Measurements from ENCODE around the gene RNF113B.

Gene RNF113B

DNA sequence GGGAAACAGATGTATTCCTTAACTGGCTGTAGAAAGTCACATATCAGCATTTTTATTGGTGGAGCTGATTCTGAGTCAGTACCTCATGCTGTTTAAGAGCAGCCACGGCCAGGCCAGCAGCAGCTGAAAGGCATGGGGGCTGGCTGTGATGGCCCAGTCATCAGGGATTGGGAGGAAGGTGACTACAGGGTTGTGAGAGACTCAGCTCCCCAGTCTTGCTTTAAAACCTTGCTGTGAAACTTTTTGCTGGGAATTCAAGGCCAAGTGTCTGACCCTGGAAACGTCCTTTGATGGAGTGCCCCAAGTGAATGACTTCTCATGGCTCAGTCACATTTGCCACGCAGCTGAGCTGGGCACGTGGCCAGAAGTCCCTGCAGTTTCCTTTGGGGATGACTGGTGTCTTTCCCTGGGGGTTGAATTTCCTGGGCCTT lies 39.1 kb upstream of the RNF113B start:
- H3K36me3 ChIP-seq (ENCODE audit: control insufficient read depth, insufficient read depth, low read length), result no peaks in the 10 kb centered on the region
- H3K27me3 ChIP-seq (ENCODE audit: control insufficient read depth, insufficient read depth, low read length), result no peaks in the 10 kb centered on the region
- no peak overlapping the region for H3K4me3 ChIP-seq (ENCODE audit: low read length)
- no peak overlapping the region for H3K27ac ChIP-seq (ENCODE audit: low read depth, low read length)
- H3K4me1 ChIP-seq (ENCODE audit: control insufficient read depth, insufficient read depth, low read length), result peaks cover 9% of the 10 kb centered on the region
- no peak overlapping the region for H3K9ac ChIP-seq (ENCODE audit: low read length)

DNA sequence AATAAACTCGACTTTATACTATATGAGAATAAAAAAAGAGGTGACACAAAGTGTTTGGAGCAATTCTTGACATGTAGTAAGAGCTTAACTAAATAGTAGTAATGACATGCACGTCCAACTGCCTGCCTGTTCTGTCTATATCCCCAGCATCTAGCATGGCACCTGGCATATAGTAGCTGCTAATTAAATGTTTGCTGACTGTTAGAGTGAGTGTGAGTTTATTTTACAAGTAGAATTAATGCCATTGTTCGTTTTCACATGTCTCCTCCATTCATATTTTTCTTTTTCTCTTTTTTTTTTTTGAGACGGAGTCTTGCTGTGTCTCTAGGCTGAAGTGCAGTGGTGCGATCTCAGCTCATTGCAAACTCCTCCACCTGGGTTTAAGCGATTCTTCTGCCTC lies 38.4 kb upstream of the RNF113B start:
- H3K4me1 ChIP-seq (ENCODE audit: control insufficient read depth, insufficient read depth, low read length), result peaks cover 9% of the 10 kb centered on the region
- no peak overlapping the region for H3K27ac ChIP-seq (ENCODE audit: low read depth, low read length)
- no peak overlapping the region for H3K9ac ChIP-seq (ENCODE audit: low read length)

DNA sequence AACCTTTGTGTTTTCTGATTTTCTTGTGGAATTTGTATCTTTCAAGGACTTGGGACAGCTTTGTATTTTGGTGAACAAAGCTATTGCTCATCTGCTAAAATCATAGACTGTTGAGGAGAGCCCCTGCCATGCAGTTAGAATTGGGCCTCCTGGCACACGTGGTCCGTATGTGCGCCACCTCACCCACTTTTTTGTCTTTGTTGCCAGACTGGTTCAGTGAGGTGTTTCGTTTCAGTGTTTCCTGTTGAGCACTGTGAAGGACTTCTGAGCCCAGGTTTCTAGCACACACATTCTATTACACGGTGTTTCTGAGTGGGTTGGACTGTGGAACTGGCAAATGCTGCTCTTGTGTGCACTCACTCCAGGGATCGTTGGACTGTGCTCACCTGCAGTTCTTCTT lies 37.6 kb upstream of the RNF113B start:
- H3K4me1 ChIP-seq (ENCODE audit: control insufficient read depth, insufficient read depth, low read length), result peaks cover 8% of the 10 kb centered on the region
- H3K27ac ChIP-seq (ENCODE audit: low read depth, low read length), result no peak overlapping the region
- H3K36me3 ChIP-seq (ENCODE audit: control insufficient read depth, insufficient read depth, low read length), result no peaks in the 10 kb centered on the region
- H3K4me3 ChIP-seq (ENCODE audit: low read length), result no peak overlapping the region
- no peak overlapping the region for H3K9ac ChIP-seq (ENCODE audit: low read length)
- H3K27me3 ChIP-seq (ENCODE audit: control insufficient read depth, insufficient read depth, low read length), result no peaks in the 10 kb centered on the region

More for the DNA sequence above, 38.4 kb upstream of the RNF113B start:
- no peaks in the 10 kb centered on the region for H3K36me3 ChIP-seq (ENCODE audit: control insufficient read depth, insufficient read depth, low read length)
- no peak overlapping the region for H3K4me3 ChIP-seq (ENCODE audit: low read length)
- H3K27me3 ChIP-seq (ENCODE audit: control insufficient read depth, insufficient read depth, low read length), result no peaks in the 10 kb centered on the region

DNA sequence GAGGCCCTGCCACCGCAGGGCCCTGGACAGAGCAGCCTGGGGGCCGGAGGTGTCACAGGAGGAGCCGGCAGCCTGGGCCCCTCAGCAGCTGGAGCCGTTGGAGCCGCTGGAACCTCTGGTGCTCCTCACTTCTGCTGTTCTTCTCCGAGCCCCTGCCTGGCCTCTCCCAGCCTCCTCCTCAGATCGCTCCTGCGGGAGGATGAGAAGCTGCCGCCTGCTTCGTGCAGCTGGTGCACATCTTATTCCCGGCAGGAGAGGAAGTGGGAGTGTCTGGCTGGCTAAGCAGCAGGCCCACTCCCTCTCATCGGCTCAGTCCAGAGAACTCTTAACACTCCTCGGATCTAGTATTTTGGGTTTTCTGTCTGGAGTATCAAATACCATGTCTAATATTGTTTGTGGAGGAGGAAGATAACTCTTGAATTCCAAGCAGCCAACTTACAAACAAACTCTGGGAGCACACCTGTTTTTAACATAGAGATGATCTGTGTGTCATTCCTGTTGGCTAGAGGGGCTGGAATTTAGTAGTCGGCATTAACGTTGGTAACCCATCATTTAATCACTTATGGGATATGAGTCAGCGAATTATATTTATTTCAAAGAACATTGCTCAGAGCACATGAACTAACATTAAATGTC lies 37.1 kb upstream of the RNF113B start:
- Histone ChIP-seq H3K4me3 (ENCODE audit: low read length) (no peak overlapping the region), H3K27me3 (ENCODE audit: control insufficient read depth, insufficient read depth, low read length) (no peaks in the 10 kb centered on the region), H3K36me3 (ENCODE audit: control insufficient read depth, insufficient read depth, low read length) (no peaks in the 10 kb centered on the region), H3K9ac (ENCODE audit: low read length) (no peak overlapping the region), H3K4me1 (ENCODE audit: control insufficient read depth, insufficient read depth, low read length) (peaks cover 8% of the 10 kb centered on the region), H3K27ac (ENCODE audit: low read depth, low read length) (no peak overlapping the region)

DNA sequence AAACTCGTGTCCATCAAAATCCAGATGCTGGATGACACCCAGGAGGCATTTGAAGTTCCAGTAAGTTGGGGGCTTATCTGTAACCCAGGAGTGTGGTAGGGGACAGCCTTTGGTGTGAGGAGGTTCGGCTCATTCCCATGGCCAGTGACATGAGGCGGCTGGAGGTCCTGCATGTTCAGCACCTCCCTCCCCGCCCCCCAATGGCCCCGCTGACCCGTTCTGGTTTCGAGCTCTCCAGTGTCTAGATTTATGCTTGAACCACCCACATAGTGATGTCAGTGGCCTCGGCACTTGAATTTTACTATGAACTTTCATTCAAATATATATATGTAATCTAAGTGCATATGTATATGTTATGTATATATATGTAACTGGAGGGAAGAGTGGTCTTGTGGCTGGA lies 36.3 kb upstream of the RNF113B start:
- peaks cover 8% of the 10 kb centered on the region for H3K4me1 ChIP-seq (ENCODE audit: control insufficient read depth, insufficient read depth, low read length)
- no peak overlapping the region for H3K9ac ChIP-seq (ENCODE audit: low read length)
- no peaks in the 10 kb centered on the region for H3K36me3 ChIP-seq (ENCODE audit: control insufficient read depth, insufficient read depth, low read length)
- no peaks in the 10 kb centered on the region for H3K27me3 ChIP-seq (ENCODE audit: control insufficient read depth, insufficient read depth, low read length)
- H3K4me3 ChIP-seq (ENCODE audit: low read length), result no peak overlapping the region
- H3K27ac ChIP-seq (ENCODE audit: low read depth, low read length), result no peak overlapping the region

DNA sequence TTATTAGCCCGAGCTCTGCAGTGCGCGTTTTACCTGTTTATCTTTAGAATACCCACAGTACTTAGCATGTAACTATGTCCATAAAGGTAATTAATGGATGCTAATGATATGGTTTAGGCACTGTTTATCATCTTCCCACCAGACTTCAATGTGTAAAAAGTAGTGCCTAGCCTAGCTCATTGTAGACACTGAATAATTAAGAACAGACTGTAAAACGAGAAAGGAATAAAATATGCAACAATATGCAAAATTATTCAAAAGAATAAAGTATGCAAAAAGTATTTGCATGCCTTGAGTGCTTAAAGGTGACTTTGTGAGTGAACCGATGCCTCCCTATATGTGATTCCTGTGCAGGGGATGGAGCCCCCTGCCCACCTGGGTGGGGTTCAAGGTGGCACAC lies 35.7 kb upstream of the RNF113B start:
- no peak overlapping the region for H3K9ac ChIP-seq (ENCODE audit: low read length)
- H3K4me3 ChIP-seq (ENCODE audit: low read length), result no peak overlapping the region
- no peak overlapping the region for H3K27ac ChIP-seq (ENCODE audit: low read depth, low read length)
- peaks cover 8% of the 10 kb centered on the region for H3K4me1 ChIP-seq (ENCODE audit: control insufficient read depth, insufficient read depth, low read length)
- H3K27me3 ChIP-seq (ENCODE audit: control insufficient read depth, insufficient read depth, low read length), result no peaks in the 10 kb centered on the region
- H3K36me3 ChIP-seq (ENCODE audit: control insufficient read depth, insufficient read depth, low read length), result no peaks in the 10 kb centered on the region

DNA sequence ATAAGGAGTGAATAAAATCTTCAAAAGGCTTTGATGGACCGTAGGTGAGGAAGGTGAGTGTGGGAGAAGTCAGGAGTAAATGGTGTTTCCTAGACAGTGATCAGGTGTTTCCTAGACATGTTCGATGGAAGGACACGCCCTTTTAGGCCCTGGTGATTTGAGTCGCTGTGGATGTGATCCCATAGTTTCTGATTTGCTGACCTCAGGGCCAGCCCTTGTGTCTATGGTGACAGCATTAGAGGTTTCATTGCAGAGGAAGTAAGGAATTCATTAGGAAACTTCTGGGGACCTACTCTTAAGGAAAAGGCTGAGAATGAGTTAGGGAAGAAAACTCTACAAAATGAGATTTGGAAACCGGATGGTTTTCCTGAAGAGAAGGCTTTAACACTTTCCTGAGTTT lies 31.5 kb upstream of the RNF113B start:
- H3K4me3 ChIP-seq (ENCODE audit: low read length), result no peak overlapping the region
- H3K9ac ChIP-seq (ENCODE audit: low read length), result no peak overlapping the region
- H3K27me3 ChIP-seq (ENCODE audit: control insufficient read depth, insufficient read depth, low read length), result no peaks in the 10 kb centered on the region
- no peaks in the 10 kb centered on the region for H3K36me3 ChIP-seq (ENCODE audit: control insufficient read depth, insufficient read depth, low read length)
- peaks cover 6% of the 10 kb centered on the region for H3K4me1 ChIP-seq (ENCODE audit: control insufficient read depth, insufficient read depth, low read length)
- peak overlapping the region; percentile 11 for H3K27ac ChIP-seq (ENCODE audit: low read depth, low read length)

DNA sequence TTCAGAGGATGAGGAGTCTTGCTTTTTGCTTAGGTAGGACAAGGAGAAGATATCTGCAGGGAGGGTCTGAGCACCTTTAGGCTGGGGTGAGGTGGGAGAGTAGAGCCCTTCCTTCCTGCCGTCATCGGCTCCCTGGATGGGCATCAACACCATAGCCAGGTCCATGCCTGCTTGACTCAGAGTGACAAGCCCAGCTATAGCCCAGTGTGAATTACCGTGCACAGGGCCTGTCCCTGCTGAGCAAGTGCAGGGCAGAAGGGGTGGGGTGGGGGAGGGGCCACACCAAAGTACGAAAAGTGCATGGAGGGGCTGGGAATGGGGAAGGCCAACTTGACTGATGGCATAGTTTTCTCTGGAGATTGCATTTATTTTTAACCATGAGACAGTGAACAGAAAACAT lies 30.3 kb upstream of the RNF113B start:
- Histone ChIP-seq H3K36me3 (ENCODE audit: control insufficient read depth, insufficient read depth, low read length) (no peaks in the 10 kb centered on the region), H3K9ac (ENCODE audit: low read length) (no peak overlapping the region), H3K27ac (ENCODE audit: low read depth, low read length) (peak overlapping the region; percentile 87), H3K4me3 (ENCODE audit: low read length) (no peak overlapping the region), H3K27me3 (ENCODE audit: control insufficient read depth, insufficient read depth, low read length) (no peaks in the 10 kb centered on the region), H3K4me1 (ENCODE audit: control insufficient read depth, insufficient read depth, low read length) (peaks cover 6% of the 10 kb centered on the region)

DNA sequence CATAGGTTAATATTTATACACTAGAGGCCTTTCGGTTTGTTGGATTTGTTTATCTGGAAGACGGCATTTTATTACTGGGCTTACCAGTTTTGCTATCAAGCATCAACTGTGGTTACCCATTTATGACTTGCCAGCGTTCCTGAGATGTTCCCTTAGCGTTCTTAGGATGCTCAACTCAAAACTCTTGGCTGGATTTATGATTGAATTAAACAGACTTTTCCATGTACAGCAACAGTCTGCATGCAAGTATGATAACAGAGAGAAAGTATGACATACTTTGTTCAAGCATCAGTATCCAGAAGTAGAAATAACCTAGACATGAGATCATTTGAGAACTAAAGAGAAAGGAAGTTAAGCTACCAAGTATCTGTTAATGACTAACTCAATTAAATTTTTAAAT lies 29.9 kb upstream of the RNF113B start:
- H3K9ac ChIP-seq (ENCODE audit: low read length), result no peak overlapping the region
- H3K27ac ChIP-seq (ENCODE audit: low read depth, low read length), result peak overlapping the region; percentile 87
- peaks cover 8% of the 10 kb centered on the region for H3K4me1 ChIP-seq (ENCODE audit: control insufficient read depth, insufficient read depth, low read length)
- no peaks in the 10 kb centered on the region for H3K27me3 ChIP-seq (ENCODE audit: control insufficient read depth, insufficient read depth, low read length)
- no peaks in the 10 kb centered on the region for H3K36me3 ChIP-seq (ENCODE audit: control insufficient read depth, insufficient read depth, low read length)
- no peak overlapping the region for H3K4me3 ChIP-seq (ENCODE audit: low read length)

DNA sequence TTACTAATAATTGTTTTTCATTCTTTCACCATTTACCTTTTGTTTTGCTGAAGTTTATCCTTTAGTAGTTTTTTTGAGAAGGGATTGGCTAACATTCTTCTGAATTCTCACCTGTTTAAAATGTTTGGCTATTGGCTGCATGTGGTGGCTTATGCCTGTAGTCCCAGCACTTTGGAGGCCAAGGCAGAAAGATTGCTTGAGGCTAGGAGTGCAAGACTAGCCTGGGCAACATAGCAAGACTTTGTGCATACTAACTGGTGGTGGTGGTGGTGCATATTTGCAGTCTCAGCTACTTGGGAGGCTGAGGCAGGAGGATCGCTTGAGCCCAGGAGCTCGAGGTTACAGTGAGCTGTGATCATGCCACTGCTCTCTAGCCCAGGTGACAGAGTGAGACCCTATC lies 27.5 kb upstream of the RNF113B start:
- Histone ChIP-seq H3K4me3 (ENCODE audit: low read length) (no peak overlapping the region), H3K27ac (ENCODE audit: low read depth, low read length) (no peak overlapping the region), H3K27me3 (ENCODE audit: control insufficient read depth, insufficient read depth, low read length) (no peaks in the 10 kb centered on the region), H3K4me1 (ENCODE audit: control insufficient read depth, insufficient read depth, low read length) (peaks cover 10% of the 10 kb centered on the region), H3K36me3 (ENCODE audit: control insufficient read depth, insufficient read depth, low read length) (no peaks in the 10 kb centered on the region), H3K9ac (ENCODE audit: low read length) (no peak overlapping the region)

DNA sequence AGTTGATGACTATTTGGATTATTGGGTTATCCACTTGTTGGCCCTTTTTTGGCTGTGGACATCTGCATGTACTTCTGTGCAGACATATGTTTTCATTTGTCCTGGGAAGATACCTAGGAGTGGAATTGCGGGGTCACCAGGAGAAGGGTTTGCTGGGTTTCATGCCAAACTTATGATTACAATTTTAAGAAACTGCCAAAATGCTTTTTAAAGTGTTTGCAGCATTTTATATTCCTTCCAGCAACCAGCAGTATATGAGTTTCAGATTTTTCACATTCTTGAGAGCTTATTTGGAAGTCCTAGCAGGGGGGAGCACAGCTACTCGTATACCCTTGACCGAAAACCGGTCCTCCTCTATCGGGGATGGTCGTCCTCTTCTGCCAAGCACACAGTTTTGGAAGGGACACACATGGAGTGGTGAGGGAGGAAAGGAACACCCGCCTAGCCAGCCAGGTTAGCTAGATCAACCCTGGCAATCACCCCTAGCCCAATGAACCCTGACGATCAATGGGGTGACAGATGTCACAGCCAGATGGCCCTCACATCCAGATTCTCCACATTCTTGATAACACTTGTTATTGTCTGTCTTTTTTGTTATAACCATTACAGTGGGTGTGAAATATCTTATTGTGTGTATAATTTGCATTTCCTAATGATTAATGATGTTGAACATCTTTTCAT lies 26.7 kb upstream of the RNF113B start:
- Histone ChIP-seq H3K36me3 (ENCODE audit: control insufficient read depth, insufficient read depth, low read length) (no peaks in the 10 kb centered on the region), H3K9ac (ENCODE audit: low read length) (no peak overlapping the region), H3K27ac (ENCODE audit: low read depth, low read length) (no peak overlapping the region), H3K27me3 (ENCODE audit: control insufficient read depth, insufficient read depth, low read length) (no peaks in the 10 kb centered on the region), H3K4me1 (ENCODE audit: control insufficient read depth, insufficient read depth, low read length) (peaks cover 10% of the 10 kb centered on the region), H3K4me3 (ENCODE audit: low read length) (no peak overlapping the region)

DNA sequence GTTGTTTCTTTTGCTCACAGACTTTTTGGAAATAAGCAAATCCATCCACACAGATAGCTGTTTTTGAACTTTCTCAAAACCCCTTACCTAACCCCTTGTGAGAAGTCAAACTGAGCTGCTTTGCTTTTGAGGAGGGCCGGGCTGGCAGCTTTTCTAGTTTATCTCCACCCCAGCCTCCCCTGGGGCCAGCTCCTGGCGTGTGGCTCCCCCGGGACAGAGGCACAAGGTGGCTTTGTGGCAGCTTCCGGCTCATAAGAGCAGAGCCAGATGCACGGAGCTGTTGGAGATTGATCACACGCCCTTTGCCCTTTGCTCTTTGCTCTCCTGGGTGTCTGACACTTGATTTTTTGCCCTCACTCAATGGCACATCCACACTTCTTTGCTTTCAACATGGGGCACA lies 24.9 kb upstream of the RNF113B start:
- Histone ChIP-seq H3K36me3 (ENCODE audit: control insufficient read depth, insufficient read depth, low read length) (no peaks in the 10 kb centered on the region), H3K4me1 (ENCODE audit: control insufficient read depth, insufficient read depth, low read length) (peaks cover 7% of the 10 kb centered on the region), H3K9ac (ENCODE audit: low read length) (no peak overlapping the region), H3K27me3 (ENCODE audit: control insufficient read depth, insufficient read depth, low read length) (no peaks in the 10 kb centered on the region), H3K27ac (ENCODE audit: low read depth, low read length) (peak overlapping the region; percentile 22), H3K4me3 (ENCODE audit: low read length) (no peak overlapping the region)

DNA sequence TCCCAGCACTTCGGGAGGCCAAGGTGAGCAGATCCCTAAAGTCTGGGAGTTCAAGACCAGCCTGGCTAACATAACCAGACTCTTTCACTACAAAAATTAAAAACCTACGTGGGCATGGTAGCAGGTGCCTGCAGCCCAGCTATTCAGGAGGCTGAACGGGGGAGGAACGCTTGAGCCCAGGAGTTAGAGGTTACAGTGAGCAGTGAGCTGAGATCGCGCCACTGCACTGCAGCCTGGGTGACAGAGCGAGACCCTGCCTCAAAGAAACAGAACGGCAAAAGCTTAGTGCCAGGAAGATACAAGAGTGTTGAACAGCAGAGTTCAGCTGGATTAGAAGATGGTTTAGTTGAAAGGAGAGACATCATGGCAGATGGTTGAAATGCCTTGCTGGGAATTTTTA lies 24.1 kb upstream of the RNF113B start:
- no peaks in the 10 kb centered on the region for H3K27me3 ChIP-seq (ENCODE audit: control insufficient read depth, insufficient read depth, low read length)
- no peak overlapping the region for H3K27ac ChIP-seq (ENCODE audit: low read depth, low read length)
- H3K9ac ChIP-seq (ENCODE audit: low read length), result no peak overlapping the region
- peaks cover 7% of the 10 kb centered on the region for H3K4me1 ChIP-seq (ENCODE audit: control insufficient read depth, insufficient read depth, low read length)
- no peaks in the 10 kb centered on the region for H3K36me3 ChIP-seq (ENCODE audit: control insufficient read depth, insufficient read depth, low read length)
- no peak overlapping the region for H3K4me3 ChIP-seq (ENCODE audit: low read length)
